GM23248 (cell line): ENCODE results near the gene PRKCA.

Experiments used
- EZH2 ChIP-seq: fragments of 200-600 bp; sonication (generic); IDR thresholded peaks from 2 replicates; pipeline ENCODE4 v1.6.1; 2018; ENCODE audit warnings: antibody characterized with exemption, mild to moderate bottlenecking; ENCODE audit not compliant: insufficient read depth, poor library complexity, severe bottlenecking
- EZH2phosphoT487 ChIP-seq: fragments of 200-600 bp; sonication (generic); IDR thresholded peaks from 2 replicates; pipeline ENCODE4 v1.6.1; 2018; ENCODE audit warnings: antibody characterized with exemption, moderate library complexity, mild to moderate bottlenecking, low read depth; ENCODE audit not compliant: insufficient read depth

- TF ChIP-seq EZH2phosphoT487 (0 out of 2 replicates have a peak, but pooled peaks have one; percentile 45), EZH2 (no peak)
Measured at GRCh38 chr17:66275651-66276050, 26.8 kb upstream of the PRKCA start.
